Esophagus squamous epithelium (tissue), 5 donors: ENCODE measurements around the gene COL6A5. TPM values are rescaled to one million over a fixed set of nuclear protein-coding genes. Genes with fewer than 3 reads are reported as not detected.

Experiments used
- DNase-seq: peaks from one replicate; lab custom pipeline; 2025; lab: John Stamatoyannopoulos, UW
- H3K27ac ChIP-seq, 4 donors: fragments of 200-600 bp; sonication (generic); one replicate each; pipeline ENCODE4 v1.5.1; 2016 to 2019; ENCODE audit warnings: mild to moderate bottlenecking in 1 of 4
- H3K27me3 ChIP-seq, 4 donors: fragments of 200-600 bp; sonication (generic); 1 replicate in 3 of 4; 2 replicates in 1 of 4; pipeline versions ENCODE4 v1.5.1 to v1.6.0; 2017 to 2021; ENCODE audit warnings: antibody characterized with exemption in 1 of 4
- H3K36me3 ChIP-seq, 3 donors: fragments of 200-600 bp; sonication (generic); one replicate each; pipeline ENCODE4 v1.5.1; 2016 to 2019
- H3K4me1 ChIP-seq, 3 donors: fragments of 200-600 bp; sonication (generic); one replicate each; pipeline ENCODE4 v1.5.1; 2017 to 2019
- H3K4me3 ChIP-seq, 4 donors: fragments of 200-600 bp; sonication (generic); 1 replicate in 3 of 4; 2 replicates in 1 of 4; pipeline ENCODE4 v1.5.1; 2016 to 2019; ENCODE audit warnings: mild to moderate bottlenecking in 2 of 4, moderate library complexity in 1 of 4
- H3K9me3 ChIP-seq, 3 donors: fragments of 200-600 bp; sonication (generic); one replicate each; pipeline ENCODE4 v1.5.1; 2016 to 2019
- POLR2A ChIP-seq, 4 donors: fragments of 450-650 bp; IDR thresholded peaks; one replicate each; pipeline ENCODE4 v1.6.1; 2017; ENCODE audit warnings: antibody characterized with exemption in 4 of 4, mild to moderate bottlenecking in 4 of 4, moderate library complexity in 3 of 4
- WGBS, 2 donors: methylation state at CpG; one replicate each; pipeline ENCODE4 v1.1.5; 2018; 5-methylcytosine and 5-hydroxymethylcytosine counted together
- intact Hi-C: fragments of 100-400 bp; cut with DNase I; formaldehyde crosslinking; loops from one replicate; pipeline ENCODE4 v1.15.0; 2022
- total RNA-seq, 4 donors: library from RNA; depleted of rRNA; stranded (reverse); fragments of >200 nt; gene quantifications; one replicate each; pipeline ENCODE4 v1.1.0, GENCODE V29; 2016
- TF ChIP-seq, protein P1 (sequence below), 6 experiments: fragments of 450-650 bp in 4 of 6; fragments of 200-600 bp in 2 of 6; sonication (generic) in 2 of 6; IDR thresholded peaks; one replicate each; pipeline ENCODE4 v1.5.1; 2016 to 2019; ENCODE audit warnings: antibody characterized with exemption in 6 of 6, mild to moderate bottlenecking in 4 of 6, moderate library complexity in 4 of 6
- donor health status: DM: yes; HTN: yes; CAD: no.

Gene COL6A5
- total RNA-seq, 4 donors from 2014 or later: 0.11 to 0.76 (median 0.20) TPM

GRCh38 chr3:130529486-130530215 is 184.2 kb downstream of the COL6A5 start:
- WGBS, 2 donors: 55 to 57% methylated on average over 4 to 5 of the region's 5 CpGs
- H3K27ac ChIP-seq: no peak overlapping the region
- intact Hi-C loops: no loop called here
- TF ChIP-seq, protein P1, sequence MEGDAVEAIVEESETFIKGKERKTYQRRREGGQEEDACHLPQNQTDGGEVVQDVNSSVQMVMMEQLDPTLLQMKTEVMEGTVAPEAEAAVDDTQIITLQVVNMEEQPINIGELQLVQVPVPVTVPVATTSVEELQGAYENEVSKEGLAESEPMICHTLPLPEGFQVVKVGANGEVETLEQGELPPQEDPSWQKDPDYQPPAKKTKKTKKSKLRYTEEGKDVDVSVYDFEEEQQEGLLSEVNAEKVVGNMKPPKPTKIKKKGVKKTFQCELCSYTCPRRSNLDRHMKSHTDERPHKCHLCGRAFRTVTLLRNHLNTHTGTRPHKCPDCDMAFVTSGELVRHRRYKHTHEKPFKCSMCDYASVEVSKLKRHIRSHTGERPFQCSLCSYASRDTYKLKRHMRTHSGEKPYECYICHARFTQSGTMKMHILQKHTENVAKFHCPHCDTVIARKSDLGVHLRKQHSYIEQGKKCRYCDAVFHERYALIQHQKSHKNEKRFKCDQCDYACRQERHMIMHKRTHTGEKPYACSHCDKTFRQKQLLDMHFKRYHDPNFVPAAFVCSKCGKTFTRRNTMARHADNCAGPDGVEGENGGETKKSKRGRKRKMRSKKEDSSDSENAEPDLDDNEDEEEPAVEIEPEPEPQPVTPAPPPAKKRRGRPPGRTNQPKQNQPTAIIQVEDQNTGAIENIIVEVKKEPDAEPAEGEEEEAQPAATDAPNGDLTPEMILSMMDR (IDR thresholded peaks at IDR 0.05): no peak
- TF ChIP-seq POLR2A (IDR thresholded peaks at IDR 0.05): no peak
- no peaks in the 10 kb centered on the region for H3K4me1 ChIP-seq
- no peaks in the 10 kb centered on the region for H3K9me3 ChIP-seq
- no peak for DNase-seq
- no peaks in the 10 kb centered on the region for H3K27me3 ChIP-seq
- H3K36me3 ChIP-seq: no peaks in the 10 kb centered on the region
- no peak overlapping the region for H3K4me3 ChIP-seq

DNA sequence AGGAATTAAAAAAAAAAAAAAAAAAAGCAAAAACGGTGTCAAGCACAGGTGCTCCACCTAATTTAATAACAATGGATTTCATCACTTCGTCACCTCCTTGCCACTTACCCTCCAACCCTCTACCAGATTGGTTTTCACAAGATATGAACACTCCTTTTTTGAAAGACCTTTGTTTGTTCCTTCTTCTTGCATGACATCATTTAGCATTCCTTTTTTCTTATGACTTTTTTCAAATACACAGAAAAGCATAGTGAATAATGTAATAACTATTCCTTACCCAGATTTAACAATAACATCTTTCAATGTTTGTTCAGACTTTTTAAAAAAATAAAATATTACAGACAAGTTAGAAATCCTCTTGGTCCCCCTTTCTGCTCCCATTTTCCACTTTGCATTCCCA is 187.8 kb downstream of the COL6A5 start:
- no peak for DNase-seq
- H3K27me3 ChIP-seq: no peaks in the 10 kb centered on the region
- H3K27ac ChIP-seq: no peak overlapping the region
- H3K4me3 ChIP-seq: no peak overlapping the region
- TF ChIP-seq, protein P1 (IDR thresholded peaks at IDR 0.05): no peak
- TF ChIP-seq POLR2A (IDR thresholded peaks at IDR 0.05): no peak
- intact Hi-C loops: no loop called here
- H3K36me3 ChIP-seq: no peaks in the 10 kb centered on the region
- H3K4me1 ChIP-seq: no peaks in the 10 kb centered on the region
- no peaks in the 10 kb centered on the region for H3K9me3 ChIP-seq
- 76 to 77% methylated on average over 2 of the region's 2 CpGs for WGBS, 2 donors

Other genes starting within 250 kb of the COL6A5 start
- gene COL6A6, start 171.5 kb downstream of the COL6A5 start, total RNA-seq: under 1 TPM in 3 of 4 donors, not detected in 1; 0.04 to 0.57 (median 0.09) TPM